Ishikawa (cell line): Measurements from ENCODE around the gene SFT2D2.

ENCODE experiments used
- CEBPB ChIP-seq: IDR thresholded peaks from 2 replicates; pipeline ENCODE4 v1.6.1; 2012
- CREB1 ChIP-seq: IDR thresholded peaks from 2 replicates; pipeline ENCODE4 v1.6.1; 2012; ENCODE audit warnings: low read depth
- EGR1 ChIP-seq: IDR thresholded peaks from 2 replicates; pipeline ENCODE4 v1.6.1; 2012
- EP300 ChIP-seq: IDR thresholded peaks from 2 replicates; pipeline ENCODE4 v1.6.1; 2012; ENCODE audit warnings: borderline replicate concordance
- FOXM1 ChIP-seq: IDR thresholded peaks from 2 replicates; pipeline ENCODE4 v1.6.1; 2012; ENCODE audit warnings: low read depth, borderline replicate concordance
- MAX ChIP-seq: IDR thresholded peaks from 2 replicates; pipeline ENCODE4 v1.6.1; 2012
- NFIC ChIP-seq: IDR thresholded peaks from 2 replicates; pipeline ENCODE4 v1.6.1; 2012
- RAD21 ChIP-seq: IDR thresholded peaks from 2 replicates; pipeline ENCODE4 v1.6.1; 2012; ENCODE audit warnings: low read depth
- REST ChIP-seq: IDR thresholded peaks from 2 replicates; pipeline ENCODE4 v1.6.1; 2012; ENCODE audit warnings: low read depth, mild to moderate bottlenecking
- TAF1 ChIP-seq: IDR thresholded peaks from 2 replicates; pipeline ENCODE4 v1.6.1; 2012; ENCODE audit warnings: low read depth, mild to moderate bottlenecking
- TCF12 ChIP-seq: IDR thresholded peaks from 2 replicates; pipeline ENCODE4 v1.6.1; 2012; ENCODE audit warnings: low read depth
- TEAD4 ChIP-seq: IDR thresholded peaks from 2 replicates; pipeline ENCODE4 v1.6.1; 2012
- YY1 ChIP-seq: IDR thresholded peaks from 2 replicates; pipeline ENCODE4 v1.6.1; 2012; ENCODE audit warnings: low read depth
- ZBTB7A ChIP-seq: IDR thresholded peaks from 2 replicates; pipeline ENCODE4 v1.6.1; 2012; ENCODE audit warnings: low read depth
- TF ChIP-seq, protein P1 (sequence below): IDR thresholded peaks from 2 replicates; pipeline ENCODE4 v1.6.1; 2012

The SFT2D2 gene

GRCh38 chr1:168179438-168180147 lies 46.2 kb upstream of the SFT2D2 start:
- TF ChIP-seq TEAD4: no peak
- TF ChIP-seq CREB1: no peak
- no peak for TF ChIP-seq NFIC
- no peak for TF ChIP-seq EGR1
- TF ChIP-seq ZBTB7A: no peak
- TF ChIP-seq TAF1: no peak
- TF ChIP-seq YY1: no peak
- TF ChIP-seq CEBPB: no peak
- TF ChIP-seq, protein P1, sequence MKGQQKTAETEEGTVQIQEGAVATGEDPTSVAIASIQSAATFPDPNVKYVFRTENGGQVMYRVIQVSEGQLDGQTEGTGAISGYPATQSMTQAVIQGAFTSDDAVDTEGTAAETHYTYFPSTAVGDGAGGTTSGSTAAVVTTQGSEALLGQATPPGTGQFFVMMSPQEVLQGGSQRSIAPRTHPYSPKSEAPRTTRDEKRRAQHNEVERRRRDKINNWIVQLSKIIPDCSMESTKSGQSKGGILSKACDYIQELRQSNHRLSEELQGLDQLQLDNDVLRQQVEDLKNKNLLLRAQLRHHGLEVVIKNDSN: no peak
- no peak for TF ChIP-seq MAX
- TF ChIP-seq TCF12: no peak
- no peak for TF ChIP-seq RAD21
- TF ChIP-seq EP300: no peak

DNA sequence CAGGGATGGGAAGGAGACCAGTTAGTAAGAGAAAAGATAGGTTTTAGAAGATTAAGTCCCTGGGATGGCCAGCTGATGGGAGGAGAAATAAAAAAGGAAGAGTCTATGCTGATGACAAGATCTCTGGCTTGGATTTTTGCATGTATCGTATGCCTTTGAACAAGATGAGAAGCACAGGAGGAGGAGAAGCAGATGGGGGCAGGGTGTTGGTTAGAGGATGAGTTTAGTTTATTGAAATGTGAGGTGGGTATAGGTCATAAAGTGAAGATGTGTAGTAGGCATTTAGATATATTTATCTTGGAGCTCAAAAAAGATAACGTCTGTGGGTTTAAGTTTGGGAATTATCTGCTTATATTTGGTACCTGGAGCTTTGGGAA lies 45.7 kb upstream of the SFT2D2 start:
- TF ChIP-seq EGR1 (no peak), RAD21 (no peak), ZBTB7A (no peak), TCF12 (no peak), REST (no peak), NFIC (no peak), YY1 (no peak), EP300 (no peak), MAX (no peak), TAF1 (no peak)
- TF ChIP-seq, protein P1: no peak

- TF ChIP-seq ZBTB7A (no peak), TCF12 (no peak), CREB1 (no peak), MAX (no peak)
These were observed 38.6 kb upstream of the SFT2D2 start for GRCh38 chr1:168187177-168187576.

GRCh38 chr1:168190403-168190802 lies 35.4 kb upstream of the SFT2D2 start:
- no peak for TF ChIP-seq MAX
- TF ChIP-seq EGR1: no peak
- TF ChIP-seq CREB1: no peak
- TF ChIP-seq TCF12: no peak
- TF ChIP-seq, protein P1: no peak
- TF ChIP-seq CEBPB: no peak
- TF ChIP-seq FOXM1: no peak
- no peak for TF ChIP-seq ZBTB7A
- no peak for TF ChIP-seq TEAD4
- TF ChIP-seq RAD21: no peak
- TF ChIP-seq TAF1: no peak

GRCh38 chr1:168195199-168196135 lies 30.3 kb upstream of the SFT2D2 start:
- TF ChIP-seq ZBTB7A (no peak), RAD21 (no peak), TEAD4 (no peak), REST (no peak), YY1 (no peak), MAX (no peak), CEBPB (no peak), CREB1 (no peak), TAF1 (no peak), FOXM1 (no peak)
- TF ChIP-seq, protein P1: no peak
